ENCODE measurements around the gene NDUFA7. TPM values are rescaled to one million over a fixed set of nuclear protein-coding genes. Genes with fewer than 3 reads are reported as not detected.

NDUFA7 gene
- total and polyA plus RNA-seq, 2 of the 13 experiments (the other 11 are each of a cell fraction or from before 2014, with no cell fraction given) = 64.5 to 71.5 TPM

DNA sequence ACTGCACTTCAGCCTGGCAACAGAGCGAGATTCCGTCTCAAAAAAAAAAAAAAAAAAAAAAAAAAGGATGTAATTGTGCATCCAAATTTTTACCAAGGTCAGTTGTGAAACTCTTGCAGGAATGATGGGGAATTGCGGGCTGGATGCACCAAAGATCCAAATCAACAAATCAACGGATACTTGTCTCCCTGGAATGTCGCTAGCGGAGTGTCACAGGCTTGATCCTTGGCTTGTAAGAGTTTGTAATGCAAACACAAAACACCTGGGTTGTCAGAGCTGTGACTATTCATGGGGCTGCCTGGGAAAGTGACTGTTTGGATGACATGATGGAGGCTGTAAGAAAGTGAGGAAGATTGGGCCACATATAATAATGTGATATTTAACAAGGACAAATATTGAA is 17.7 kb upstream of the NDUFA7 start:
- POLR2A ChIA-PET = interaction anchor here (1.4 kb wide), 1 partner anchor 175 kb away, joined by 6 read pairs; the partner anchor contains the start of gene ZNF414

DNA sequence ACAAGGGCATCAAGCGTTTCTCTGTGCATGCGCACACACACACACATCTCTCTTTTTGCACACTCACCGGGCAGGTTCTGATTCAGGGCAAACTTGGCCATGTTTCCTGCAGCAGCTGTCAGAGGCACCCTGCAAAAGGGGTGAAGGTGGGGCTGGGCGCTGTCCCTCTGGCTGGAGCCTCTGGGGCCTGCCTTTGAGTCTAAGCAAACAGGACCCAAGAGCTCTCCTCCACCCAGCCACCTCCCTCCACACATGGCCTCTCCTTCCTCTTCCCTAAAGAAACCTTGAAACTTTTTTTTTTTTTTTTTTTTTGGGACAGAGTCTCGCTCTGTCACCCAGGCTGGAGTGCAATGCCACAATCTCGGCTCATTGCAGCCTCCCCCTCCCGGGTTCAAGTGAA is 16.6 kb upstream of the NDUFA7 start:
- Histone ChIP-seq H3K79me2 (ENCODE audit: insufficient read depth, low read length) (no peaks in the 10 kb centered on the region), H3K9me3 (ENCODE audit: low read length) (no peaks in the 10 kb centered on the region), H3K4me3 (replicated peaks in 1 of 3; ENCODE audit: insufficient read depth in 1 of 3, low read depth in 2 of 3, low read length in 3 of 3) (no peak overlapping the region), H3K27me3 (ENCODE audit: control insufficient read depth in 1 of 2, insufficient read depth in 2 of 2, low read length in 2 of 2) (peaks cover 9 to 48% of the 10 kb centered on the region in 2 experiments), H2AFZ (ENCODE audit: low read length) (no peak overlapping the region), H4K20me1 (ENCODE audit: insufficient read depth, low read length) (no peaks in the 10 kb centered on the region), H3K4me1 (ENCODE audit: insufficient read depth, low read length) (peaks cover 72% of the 10 kb centered on the region), H3K27ac (ENCODE audit: extremely low read length, insufficient read depth, low read length) (no peak overlapping the region), H3K36me3 (replicated peaks in 1 of 2; ENCODE audit: control insufficient read depth in 1 of 2, insufficient read depth in 2 of 2, low read length in 2 of 2) (no peaks in the 10 kb centered on the region), H3K4me2 (ENCODE audit: low read depth, low read length) (no peak overlapping the region), H3K9ac (ENCODE audit: insufficient read depth, low read depth, low read length) (no peak overlapping the region)
- FAIRE-seq (no peak), ATAC-seq (no peak), DNase-seq (ENCODE audit: low spot score) (no peak)
- BruUV-seq (replicated peaks) = no TSS peak
- ChIA-PET CTCF (ENCODE audit: low intra/inter-chr PET ratio, low total read pairs) (no interaction called here), POLR2A (interaction anchor here (0.7 kb wide), 1 partner anchor 27 kb away, joined by 6 read pairs; no protein-coding TSS in a partner anchor)
- in situ Hi-C loops (cut with HindIII; ENCODE audit: extremely low pct_ligation_motif_present, low pct_unique_long_range_greater_than_20kb) (no loop called here), intact Hi-C loops (cut with micrococcal nuclease; ENCODE audit: unreplicated experiment) (no loop called here)
- 18% methylated on average over 4 of the region's 7 CpGs for whole genome bisulfite sequencing (ENCODE audit: low lambda C conversion rate)
- TF ChIP-seq, protein P1, sequence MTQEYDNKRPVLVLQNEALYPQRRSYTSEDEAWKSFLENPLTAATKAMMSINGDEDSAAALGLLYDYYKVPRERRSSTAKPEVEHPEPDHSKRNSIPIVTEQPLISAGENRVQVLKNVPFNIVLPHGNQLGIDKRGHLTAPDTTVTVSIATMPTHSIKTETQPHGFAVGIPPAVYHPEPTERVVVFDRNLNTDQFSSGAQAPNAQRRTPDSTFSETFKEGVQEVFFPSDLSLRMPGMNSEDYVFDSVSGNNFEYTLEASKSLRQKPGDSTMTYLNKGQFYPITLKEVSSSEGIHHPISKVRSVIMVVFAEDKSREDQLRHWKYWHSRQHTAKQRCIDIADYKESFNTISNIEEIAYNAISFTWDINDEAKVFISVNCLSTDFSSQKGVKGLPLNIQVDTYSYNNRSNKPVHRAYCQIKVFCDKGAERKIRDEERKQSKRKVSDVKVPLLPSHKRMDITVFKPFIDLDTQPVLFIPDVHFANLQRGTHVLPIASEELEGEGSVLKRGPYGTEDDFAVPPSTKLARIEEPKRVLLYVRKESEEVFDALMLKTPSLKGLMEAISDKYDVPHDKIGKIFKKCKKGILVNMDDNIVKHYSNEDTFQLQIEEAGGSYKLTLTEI (CRISPR knock-in tag; conservative IDR thresholded peaks at IDR 0.05) = no peak
- TF ChIP-seq, protein P2, sequence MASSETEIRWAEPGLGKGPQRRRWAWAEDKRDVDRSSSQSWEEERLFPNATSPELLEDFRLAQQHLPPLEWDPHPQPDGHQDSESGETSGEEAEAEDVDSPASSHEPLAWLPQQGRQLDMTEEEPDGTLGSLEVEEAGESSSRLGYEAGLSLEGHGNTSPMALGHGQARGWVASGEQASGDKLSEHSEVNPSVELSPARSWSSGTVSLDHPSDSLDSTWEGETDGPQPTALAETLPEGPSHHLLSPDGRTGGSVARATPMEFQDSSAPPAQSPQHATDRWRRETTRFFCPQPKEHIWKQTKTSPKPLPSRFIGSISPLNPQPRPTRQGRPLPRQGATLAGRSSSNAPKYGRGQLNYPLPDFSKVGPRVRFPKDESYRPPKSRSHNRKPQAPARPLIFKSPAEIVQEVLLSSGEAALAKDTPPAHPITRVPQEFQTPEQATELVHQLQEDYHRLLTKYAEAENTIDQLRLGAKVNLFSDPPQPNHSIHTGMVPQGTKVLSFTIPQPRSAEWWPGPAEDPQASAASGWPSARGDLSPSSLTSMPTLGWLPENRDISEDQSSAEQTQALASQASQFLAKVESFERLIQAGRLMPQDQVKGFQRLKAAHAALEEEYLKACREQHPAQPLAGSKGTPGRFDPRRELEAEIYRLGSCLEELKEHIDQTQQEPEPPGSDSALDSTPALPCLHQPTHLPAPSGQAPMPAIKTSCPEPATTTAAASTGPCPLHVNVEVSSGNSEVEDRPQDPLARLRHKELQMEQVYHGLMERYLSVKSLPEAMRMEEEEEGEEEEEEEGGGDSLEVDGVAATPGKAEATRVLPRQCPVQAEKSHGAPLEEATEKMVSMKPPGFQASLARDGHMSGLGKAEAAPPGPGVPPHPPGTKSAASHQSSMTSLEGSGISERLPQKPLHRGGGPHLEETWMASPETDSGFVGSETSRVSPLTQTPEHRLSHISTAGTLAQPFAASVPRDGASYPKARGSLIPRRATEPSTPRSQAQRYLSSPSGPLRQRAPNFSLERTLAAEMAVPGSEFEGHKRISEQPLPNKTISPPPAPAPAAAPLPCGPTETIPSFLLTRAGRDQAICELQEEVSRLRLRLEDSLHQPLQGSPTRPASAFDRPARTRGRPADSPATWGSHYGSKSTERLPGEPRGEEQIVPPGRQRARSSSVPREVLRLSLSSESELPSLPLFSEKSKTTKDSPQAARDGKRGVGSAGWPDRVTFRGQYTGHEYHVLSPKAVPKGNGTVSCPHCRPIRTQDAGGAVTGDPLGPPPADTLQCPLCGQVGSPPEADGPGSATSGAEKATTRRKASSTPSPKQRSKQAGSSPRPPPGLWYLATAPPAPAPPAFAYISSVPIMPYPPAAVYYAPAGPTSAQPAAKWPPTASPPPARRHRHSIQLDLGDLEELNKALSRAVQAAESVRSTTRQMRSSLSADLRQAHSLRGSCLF (CRISPR knock-in tag; IDR thresholded peaks at IDR 0.05; ENCODE audit: borderline replicate concordance) = no peak

More for the DNA sequence above, 17.7 kb upstream of the NDUFA7 start:
- Histone ChIP-seq H3K4me3 (replicated peaks in 1 of 3; ENCODE audit: insufficient read depth in 1 of 3, low read depth in 2 of 3, low read length in 3 of 3) (no peak overlapping the region), H3K9ac (ENCODE audit: insufficient read depth, low read depth, low read length) (no peak overlapping the region), H3K4me1 (ENCODE audit: insufficient read depth, low read length) (peaks cover 71% of the 10 kb centered on the region), H3K27ac (ENCODE audit: extremely low read length, insufficient read depth, low read length) (no peak overlapping the region), H3K79me2 (ENCODE audit: insufficient read depth, low read length) (no peaks in the 10 kb centered on the region), H2AFZ (ENCODE audit: low read length) (no peak overlapping the region), H3K36me3 (replicated peaks in 1 of 2; ENCODE audit: control insufficient read depth in 1 of 2, insufficient read depth in 2 of 2, low read length in 2 of 2) (no peaks in the 10 kb centered on the region), H3K4me2 (ENCODE audit: low read depth, low read length) (no peak overlapping the region), H3K9me3 (ENCODE audit: low read length) (no peaks in the 10 kb centered on the region), H3K27me3 (ENCODE audit: control insufficient read depth in 1 of 2, insufficient read depth in 2 of 2, low read length in 2 of 2) (peaks cover 6 to 39% of the 10 kb centered on the region in 2 experiments), H4K20me1 (ENCODE audit: insufficient read depth, low read length) (no peaks in the 10 kb centered on the region)
- intact Hi-C loops (cut with micrococcal nuclease; ENCODE audit: unreplicated experiment) = no loop called here
- FAIRE-seq (no peak), DNase-seq (ENCODE audit: low spot score) (no peak), ATAC-seq (no peak)
- TF ChIP-seq, protein P3, sequence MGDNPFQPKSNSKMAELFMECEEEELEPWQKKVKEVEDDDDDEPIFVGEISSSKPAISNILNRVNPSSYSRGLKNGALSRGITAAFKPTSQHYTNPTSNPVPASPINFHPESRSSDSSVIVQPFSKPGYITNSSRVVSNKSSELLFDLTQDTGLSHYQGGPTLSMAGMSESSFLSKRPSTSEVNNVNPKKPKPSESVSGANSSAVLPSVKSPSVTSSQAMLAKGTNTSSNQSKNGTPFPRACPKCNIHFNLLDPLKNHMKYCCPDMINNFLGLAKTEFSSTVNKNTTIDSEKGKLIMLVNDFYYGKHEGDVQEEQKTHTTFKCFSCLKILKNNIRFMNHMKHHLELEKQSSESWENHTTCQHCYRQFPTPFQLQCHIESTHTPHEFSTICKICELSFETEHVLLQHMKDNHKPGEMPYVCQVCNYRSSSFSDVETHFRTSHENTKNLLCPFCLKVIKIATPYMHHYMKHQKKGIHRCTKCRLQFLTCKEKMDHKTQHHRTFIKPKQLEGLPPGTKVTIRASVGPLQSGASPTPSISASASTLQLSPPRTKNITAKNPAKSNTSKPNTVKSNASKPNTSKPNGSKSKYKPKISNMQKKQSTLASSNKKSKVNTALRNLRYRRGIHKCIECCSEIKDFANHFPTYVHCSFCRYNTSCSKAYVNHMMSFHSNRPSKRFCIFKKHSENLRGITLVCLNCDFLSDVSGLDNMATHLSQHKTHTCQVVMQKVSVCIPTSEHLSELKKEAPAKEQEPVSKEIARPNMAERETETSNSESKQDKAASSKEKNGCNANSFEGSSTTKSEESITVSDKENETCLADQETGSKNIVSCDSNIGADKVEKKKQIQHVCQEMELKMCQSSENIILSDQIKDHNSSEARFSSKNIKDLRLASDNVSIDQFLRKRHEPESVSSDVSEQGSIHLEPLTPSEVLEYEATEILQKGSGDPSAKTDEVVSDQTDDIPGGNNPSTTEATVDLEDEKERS (CRISPR knock-in tag; IDR thresholded peaks at IDR 0.05) = no peak
- TF ChIP-seq JARID2 (CRISPR knock-in tag; IDR thresholded peaks at IDR 0.05; ENCODE audit: insufficient replicate concordance) = no peak
- TF ChIP-seq HMGA1 (CRISPR knock-in tag; conservative IDR thresholded peaks at IDR 0.05) = no peak
- no peak for TF ChIP-seq GLI4 (CRISPR knock-in tag; IDR thresholded peaks at IDR 0.05; ENCODE audit: borderline replicate concordance)
- WGBS (ENCODE audit: low lambda C conversion rate) = 19% methylated on average over 6 of the region's 6 CpGs
- CTCF ChIA-PET (ENCODE audit: low intra/inter-chr PET ratio, low total read pairs) = no interaction called here
- in situ Hi-C loops (cut with HindIII; ENCODE audit: extremely low pct_ligation_motif_present, low pct_unique_long_range_greater_than_20kb) = no loop called here
- no TSS peak for BruUV-seq (replicated peaks)

Data from HepG2 (cell line).